ENCODE data around the gene IDH3G.

The IDH3G gene

GRCh38 chrX:153736071-153736820 is 57.9 kb downstream of the IDH3G start:
- DNase-seq (ENCODE audit: low read depth in 1 of 2, low spot score in 1 of 2), result no peak

Measured in activated CD4-positive, alpha-beta T cell treated with anti-CD3 and anti-CD28 coated beads, Interleukin-2, amount 50 U/mL, for 24 hours (primary cell).